ENCODE measurements around the gene TMED4. TPM values are rescaled to one million over a fixed set of nuclear protein-coding genes. Genes with fewer than 3 reads are reported as not detected.

The TMED4 gene
- polyA plus RNA-seq, 1 of the 3 experiments (the other 2 are of a cell fraction): 145 TPM

GRCh38 chr7:44539669-44540506 is 42.1 kb downstream of the TMED4 start:
- Histone ChIP-seq H3K27ac (ENCODE audit: low read depth in 2 of 2, low read length in 1 of 2) (no peak overlapping the region), H3K4me2 (no peak overlapping the region), H3K79me2 (ENCODE audit: insufficient read depth) (no peaks in the 10 kb centered on the region), H3F3A (replicated peaks; ENCODE audit: insufficient read depth) (no peaks in the 10 kb centered on the region), H3K27me3 (ENCODE audit: insufficient read depth) (no peaks in the 10 kb centered on the region), H3K9me3 (no peaks in the 10 kb centered on the region), H3K36me3 (replicated peaks in 1 of 2; ENCODE audit: control insufficient read depth in 1 of 2, insufficient read depth in 2 of 2, low read length in 1 of 2) (no peaks in the 10 kb centered on the region), H2AFZ (ENCODE audit: low read depth) (no peak overlapping the region), H3K4me3 (ENCODE audit: low read depth in 2 of 2, low read length in 1 of 2) (no peak overlapping the region), H3K4me1 (ENCODE audit: control insufficient read depth in 1 of 2, insufficient read depth in 2 of 2, low read depth in 1 of 2, low read length in 1 of 2) (peaks cover 0 to 16% of the 10 kb centered on the region in 2 experiments; a peak in 1 of 4 replicates), H3K9me2 (no peaks in the 10 kb centered on the region), H4K20me1 (ENCODE audit: insufficient read depth) (no peaks in the 10 kb centered on the region), H3K9ac (no peak overlapping the region)
- DNase-seq: peak; percentile 15
- TF ChIP-seq ELF1 (IDR thresholded peaks at IDR 0.05) (no peak), USF2 (IDR thresholded peaks at IDR 0.05; ENCODE audit: borderline replicate concordance, low read depth, low read length) (no peak), CHD2 (IDR thresholded peaks at IDR 0.05; ENCODE audit: low read length, partially characterized antibody) (no peak), MEF2A (IDR thresholded peaks at IDR 0.05; ENCODE audit: borderline replicate concordance, low read depth) (no peak), MXI1 (IDR thresholded peaks at IDR 0.05; ENCODE audit: low read depth, low read length) (no peak), CTCF (IDR thresholded peaks at IDR 0.05) (no peak), MAX (IDR thresholded peaks at IDR 0.05; ENCODE audit: low read depth) (no peak), YY1 (IDR thresholded peaks at IDR 0.05; ENCODE audit: low read depth) (no peak), ZBTB33 (IDR thresholded peaks at IDR 0.05; ENCODE audit: borderline replicate concordance, low read depth) (no peak), SIN3A (IDR thresholded peaks at IDR 0.05; ENCODE audit: borderline replicate concordance, low read depth, low read length) (no peak), TAF1 (IDR thresholded peaks at IDR 0.05; ENCODE audit: borderline replicate concordance, low read depth, low read length) (no peak), NFIC (IDR thresholded peaks at IDR 0.05; ENCODE audit: borderline replicate concordance) (no peak), GATA2 (CRISPR knock-in tag; IDR thresholded peaks at IDR 0.05) (no peak), PBX3 (IDR thresholded peaks at IDR 0.05) (no peak), RCOR1 (IDR thresholded peaks at IDR 0.05; ENCODE audit: low read length) (no peak), IRF3 (IDR thresholded peaks at IDR 0.05; ENCODE audit: low read depth, low read length) (no peak), RXRA (IDR thresholded peaks at IDR 0.05; ENCODE audit: borderline replicate concordance, low read depth) (no peak), EP300 (IDR thresholded peaks at IDR 0.05; ENCODE audit: borderline replicate concordance in 1 of 2, low read depth in 1 of 2, low read length in 1 of 2) (no peak), POLR2AphosphoS5 (IDR thresholded peaks at IDR 0.05; ENCODE audit: low read depth, low read length) (no peak), GABPA (IDR thresholded peaks at IDR 0.05; ENCODE audit: low read depth) (no peak)
- ChIA-PET POLR2A (interaction anchor here (0.6 kb wide), 1 partner anchor 25 kb away, joined by 3 read pairs; no protein-coding TSS in a partner anchor), CTCF (interaction anchor here (0.6 to 0.8 kb wide), 2 partner anchors 26 to 677 kb away, joined by 3 read pairs; no protein-coding TSS in a partner anchor)
- WGBS (ENCODE audit: low lambda C conversion rate): 81% methylated on average over 27 of the region's 27 CpGs

Data from SK-N-SH (cell line).